ENCODE measurements around the gene RFWD3. TPM values are rescaled to one million over a fixed set of nuclear protein-coding genes. Genes with fewer than 3 reads are reported as not detected.

Gene RFWD3
- total RNA-seq, 1 donor from 2014 or later: 34.3 TPM

DNA sequence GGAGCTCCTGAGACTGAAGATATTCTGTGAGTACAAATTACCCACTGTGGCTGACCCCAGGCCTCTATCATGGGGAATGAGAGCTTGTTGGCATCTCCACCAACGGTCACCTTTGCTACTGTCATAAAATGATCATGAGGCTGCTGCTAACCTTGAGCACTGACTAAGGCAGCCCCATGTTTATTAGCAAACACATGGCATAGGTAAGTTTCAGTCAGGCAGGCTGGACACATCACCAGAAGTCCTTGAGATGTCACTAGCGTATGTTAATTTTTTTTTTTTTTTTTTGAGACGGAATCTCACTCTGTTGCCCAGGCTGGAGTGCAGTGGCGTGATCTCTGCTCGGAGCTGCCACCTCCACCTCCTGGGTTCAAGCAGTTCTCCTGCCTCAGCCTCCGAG lies 58.3 kb downstream of the RFWD3 start:
- Histone ChIP-seq H3K9me3 (ENCODE audit: insufficient read depth, low read depth, low read length) (no peaks in the 10 kb centered on the region), H3K4me1 (ENCODE audit: insufficient read depth, low read length) (peaks cover 20% of the 10 kb centered on the region), H3K36me3 (ENCODE audit: insufficient read depth, low read length) (no peaks in the 10 kb centered on the region), H3K9ac (ENCODE audit: low read length) (no peak overlapping the region), H3K27ac (ENCODE audit: low read depth, low read length) (no peak overlapping the region), H3K4me3 (ENCODE audit: insufficient read depth, low read depth, low read length) (no peak overlapping the region), H3K79me2 (ENCODE audit: insufficient read depth, low read length) (peaks cover 35% of the 10 kb centered on the region), H3K27me3 (ENCODE audit: insufficient read depth, low read length) (no peaks in the 10 kb centered on the region), H3K4me2 (ENCODE audit: low read length) (no peak overlapping the region), H4K20me1 (ENCODE audit: insufficient read depth, low read length) (peaks cover 30% of the 10 kb centered on the region), H2AFZ (ENCODE audit: low read depth, low read length) (no peak overlapping the region)
- H3K27me3 Mint-ChIP-seq (ENCODE audit: low read depth, unreplicated experiment): no peaks in the 10 kb centered on the region
- peak overlapping the region; percentile 96 for H3K4me3 Mint-ChIP-seq (ENCODE audit: unreplicated experiment)
- H3K36me3 Mint-ChIP-seq (ENCODE audit: low read depth, unreplicated experiment): peaks cover 1% of the 10 kb centered on the region
- H3K9me3 Mint-ChIP-seq (ENCODE audit: unreplicated experiment): no peaks in the 10 kb centered on the region
- DNase-seq (ENCODE audit: low read depth) (no peak), FAIRE-seq (no peak)
- H3K27ac Mint-ChIP-seq (ENCODE audit: unreplicated experiment): no peak overlapping the region
- peaks cover 18% of the 10 kb centered on the region for H3K4me1 Mint-ChIP-seq (ENCODE audit: low read depth, unreplicated experiment)
- TF ChIP-seq EZH2 (IDR thresholded peaks at IDR 0.05; ENCODE audit: insufficient read depth, low read length): no peak
- TF ChIP-seq, protein P1, sequence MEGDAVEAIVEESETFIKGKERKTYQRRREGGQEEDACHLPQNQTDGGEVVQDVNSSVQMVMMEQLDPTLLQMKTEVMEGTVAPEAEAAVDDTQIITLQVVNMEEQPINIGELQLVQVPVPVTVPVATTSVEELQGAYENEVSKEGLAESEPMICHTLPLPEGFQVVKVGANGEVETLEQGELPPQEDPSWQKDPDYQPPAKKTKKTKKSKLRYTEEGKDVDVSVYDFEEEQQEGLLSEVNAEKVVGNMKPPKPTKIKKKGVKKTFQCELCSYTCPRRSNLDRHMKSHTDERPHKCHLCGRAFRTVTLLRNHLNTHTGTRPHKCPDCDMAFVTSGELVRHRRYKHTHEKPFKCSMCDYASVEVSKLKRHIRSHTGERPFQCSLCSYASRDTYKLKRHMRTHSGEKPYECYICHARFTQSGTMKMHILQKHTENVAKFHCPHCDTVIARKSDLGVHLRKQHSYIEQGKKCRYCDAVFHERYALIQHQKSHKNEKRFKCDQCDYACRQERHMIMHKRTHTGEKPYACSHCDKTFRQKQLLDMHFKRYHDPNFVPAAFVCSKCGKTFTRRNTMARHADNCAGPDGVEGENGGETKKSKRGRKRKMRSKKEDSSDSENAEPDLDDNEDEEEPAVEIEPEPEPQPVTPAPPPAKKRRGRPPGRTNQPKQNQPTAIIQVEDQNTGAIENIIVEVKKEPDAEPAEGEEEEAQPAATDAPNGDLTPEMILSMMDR (IDR thresholded peaks at IDR 0.05; ENCODE audit: insufficient read depth, low read depth, low read length): no peak

GRCh38 chr16:74607962-74608356 lies 58.7 kb downstream of the RFWD3 start:
- FAIRE-seq: no peak
- Mint-ChIP-seq H3K27me3 (ENCODE audit: low read depth, unreplicated experiment) (no peaks in the 10 kb centered on the region), H3K4me3 (ENCODE audit: unreplicated experiment) (peak overlapping the region; percentile 96), H3K27ac (ENCODE audit: unreplicated experiment) (peak overlapping the region; percentile 7), H3K4me1 (ENCODE audit: low read depth, unreplicated experiment) (peaks cover 18% of the 10 kb centered on the region), H3K9me3 (ENCODE audit: unreplicated experiment) (no peaks in the 10 kb centered on the region), H3K36me3 (ENCODE audit: low read depth, unreplicated experiment) (peaks cover 3% of the 10 kb centered on the region)
- DNase-seq (ENCODE audit: low read depth): no peak
- Histone ChIP-seq H4K20me1 (ENCODE audit: insufficient read depth, low read length) (peaks cover 34% of the 10 kb centered on the region), H3K4me1 (ENCODE audit: insufficient read depth, low read length) (peaks cover 20% of the 10 kb centered on the region), H2AFZ (ENCODE audit: low read depth, low read length) (peak overlapping the region; percentile 89), H3K9ac (ENCODE audit: low read length) (no peak overlapping the region), H3K79me2 (ENCODE audit: insufficient read depth, low read length) (peaks cover 39% of the 10 kb centered on the region), H3K9me3 (ENCODE audit: insufficient read depth, low read depth, low read length) (no peaks in the 10 kb centered on the region), H3K4me2 (ENCODE audit: low read length) (peak overlapping the region; percentile 91), H3K27ac (ENCODE audit: low read depth, low read length) (no peak overlapping the region), H3K36me3 (ENCODE audit: insufficient read depth, low read length) (no peaks in the 10 kb centered on the region), H3K27me3 (ENCODE audit: insufficient read depth, low read length) (no peaks in the 10 kb centered on the region), H3K4me3 (ENCODE audit: insufficient read depth, low read depth, low read length) (no peak overlapping the region)
- TF ChIP-seq, protein P1 (IDR thresholded peaks at IDR 0.05; ENCODE audit: insufficient read depth, low read depth, low read length): no peak
- no peak for TF ChIP-seq EZH2 (IDR thresholded peaks at IDR 0.05; ENCODE audit: insufficient read depth, low read length)

DNA sequence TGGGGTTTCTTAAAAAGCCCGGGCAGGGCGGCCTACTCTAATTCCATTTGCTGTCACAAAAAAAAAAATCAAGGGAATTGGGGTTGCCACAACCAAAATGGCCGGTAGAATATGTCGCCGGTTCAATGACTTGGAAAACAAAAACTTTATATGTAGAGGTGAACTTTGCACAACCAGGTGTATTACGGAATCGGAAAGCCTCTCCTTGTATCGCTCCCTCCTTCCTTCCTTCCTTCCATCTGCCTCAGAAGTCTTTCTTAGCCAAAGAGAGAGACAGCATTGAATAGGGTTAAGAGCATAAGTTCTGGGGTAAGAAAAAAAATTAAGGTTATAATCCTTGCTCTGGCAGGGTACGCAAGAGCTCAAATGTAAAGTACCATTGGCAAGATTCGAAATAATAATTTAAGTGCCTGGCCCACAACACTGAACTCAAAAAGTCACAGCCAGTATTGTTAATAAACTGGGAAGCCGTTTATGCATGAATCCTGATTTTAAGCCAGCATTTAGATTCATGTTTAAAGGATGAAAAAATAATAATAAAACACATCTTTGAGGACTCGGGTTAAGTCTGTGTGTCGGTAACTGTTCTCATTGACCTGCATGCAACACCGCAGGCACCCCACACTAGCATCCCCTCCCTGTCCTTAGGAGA lies 59.2 kb downstream of the RFWD3 start:
- H3K4me1 Mint-ChIP-seq (ENCODE audit: low read depth, unreplicated experiment): peaks cover 16% of the 10 kb centered on the region
- Histone ChIP-seq H2AFZ (ENCODE audit: low read depth, low read length) (peak overlapping the region; percentile 89), H3K27me3 (ENCODE audit: insufficient read depth, low read length) (no peaks in the 10 kb centered on the region), H3K36me3 (ENCODE audit: insufficient read depth, low read length) (no peaks in the 10 kb centered on the region), H3K9me3 (ENCODE audit: insufficient read depth, low read depth, low read length) (no peaks in the 10 kb centered on the region), H4K20me1 (ENCODE audit: insufficient read depth, low read length) (peaks cover 39% of the 10 kb centered on the region), H3K4me3 (ENCODE audit: insufficient read depth, low read depth, low read length) (peak overlapping the region; percentile 90), H3K4me1 (ENCODE audit: insufficient read depth, low read length) (peaks cover 20% of the 10 kb centered on the region), H3K4me2 (ENCODE audit: low read length) (peak overlapping the region; percentile 91), H3K9ac (ENCODE audit: low read length) (peak overlapping the region; percentile 94), H3K27ac (ENCODE audit: low read depth, low read length) (peak overlapping the region; percentile 89), H3K79me2 (ENCODE audit: insufficient read depth, low read length) (peaks cover 44% of the 10 kb centered on the region)
- peak overlapping the region; percentile 77 for H3K27ac Mint-ChIP-seq (ENCODE audit: unreplicated experiment)
- H3K36me3 Mint-ChIP-seq (ENCODE audit: low read depth, unreplicated experiment): peaks cover 6% of the 10 kb centered on the region
- no peak for FAIRE-seq
- no peak for TF ChIP-seq EZH2 (IDR thresholded peaks at IDR 0.05; ENCODE audit: insufficient read depth, low read length)
- TF ChIP-seq, protein P1 (IDR thresholded peaks at IDR 0.05; ENCODE audit: insufficient read depth, low read depth, low read length): no peak
- H3K4me3 Mint-ChIP-seq (ENCODE audit: unreplicated experiment): peak overlapping the region; percentile 96
- H3K9me3 Mint-ChIP-seq (ENCODE audit: unreplicated experiment): no peaks in the 10 kb centered on the region
- no peak for DNase-seq (ENCODE audit: low read depth)
- H3K27me3 Mint-ChIP-seq (ENCODE audit: low read depth, unreplicated experiment): no peaks in the 10 kb centered on the region
